ENCODE results near the gene SCT.
A peak's percentile ranks its signal among the peaks of the same experiment; 100 is the strongest.

SCT gene

GRCh38 chr11:643849-644738 is 17.1 kb upstream of the SCT start:
- no peak for DNase-seq

DNA sequence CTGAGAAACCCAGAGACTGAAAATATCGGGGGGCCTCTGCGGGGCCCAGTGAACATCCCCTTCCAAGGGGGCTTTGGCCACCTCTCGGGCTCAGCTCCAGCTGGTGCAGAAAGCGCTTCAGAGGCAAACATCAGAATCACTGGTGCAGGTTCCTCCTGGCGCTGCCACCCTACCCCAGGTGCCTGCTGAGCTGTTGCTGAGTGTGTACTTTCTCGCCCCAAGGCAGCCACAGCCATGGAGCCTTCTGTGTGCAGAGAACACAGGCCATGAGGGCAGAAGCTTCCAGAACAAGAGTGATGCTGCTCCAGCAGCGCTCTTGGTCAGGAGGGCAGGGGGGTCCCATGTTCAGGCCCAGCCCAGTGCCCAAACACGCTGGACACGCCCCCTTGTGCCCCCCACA is 16.4 kb upstream of the SCT start:
- no peak for DNase-seq

DNA sequence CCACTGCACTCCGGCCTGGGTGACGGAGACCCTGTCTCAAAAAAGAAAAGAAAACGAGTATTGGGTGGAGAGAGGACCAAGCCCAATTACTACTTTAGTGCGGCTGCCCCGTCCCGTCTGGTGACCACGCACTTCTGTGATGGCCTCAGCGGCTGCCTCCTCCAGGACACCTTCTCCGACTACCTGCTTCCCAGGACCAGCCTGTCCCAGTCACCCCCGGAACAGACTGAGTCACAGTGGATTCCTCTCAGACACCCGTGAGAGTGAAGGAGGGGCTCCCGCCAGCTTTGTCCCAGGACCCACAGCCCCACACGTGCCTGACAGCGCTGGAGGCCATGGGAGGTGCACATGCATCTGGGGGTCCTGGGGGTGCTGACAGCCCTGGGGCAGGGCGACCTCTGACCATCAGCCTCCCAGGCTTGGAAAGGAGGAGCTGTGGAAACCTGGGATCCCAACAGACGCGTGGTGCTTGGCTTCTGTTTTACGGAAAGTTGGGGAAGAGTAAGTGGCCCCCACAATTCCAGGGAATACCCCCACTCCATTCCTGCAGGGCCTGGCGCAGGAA is 14.9 kb upstream of the SCT start:
- DNase-seq: no peak

- DNase-seq: peak; percentile 31
Measured at GRCh38 chr11:640021-640706, 13.2 kb upstream of the SCT start.

GRCh38 chr11:639332-639955 is 12.5 kb upstream of the SCT start:
- DNase-seq: peak; percentile 61

- DNase-seq: peak; percentile 66
Measured at GRCh38 chr11:638631-639331, 11.8 kb upstream of the SCT start.

DNA sequence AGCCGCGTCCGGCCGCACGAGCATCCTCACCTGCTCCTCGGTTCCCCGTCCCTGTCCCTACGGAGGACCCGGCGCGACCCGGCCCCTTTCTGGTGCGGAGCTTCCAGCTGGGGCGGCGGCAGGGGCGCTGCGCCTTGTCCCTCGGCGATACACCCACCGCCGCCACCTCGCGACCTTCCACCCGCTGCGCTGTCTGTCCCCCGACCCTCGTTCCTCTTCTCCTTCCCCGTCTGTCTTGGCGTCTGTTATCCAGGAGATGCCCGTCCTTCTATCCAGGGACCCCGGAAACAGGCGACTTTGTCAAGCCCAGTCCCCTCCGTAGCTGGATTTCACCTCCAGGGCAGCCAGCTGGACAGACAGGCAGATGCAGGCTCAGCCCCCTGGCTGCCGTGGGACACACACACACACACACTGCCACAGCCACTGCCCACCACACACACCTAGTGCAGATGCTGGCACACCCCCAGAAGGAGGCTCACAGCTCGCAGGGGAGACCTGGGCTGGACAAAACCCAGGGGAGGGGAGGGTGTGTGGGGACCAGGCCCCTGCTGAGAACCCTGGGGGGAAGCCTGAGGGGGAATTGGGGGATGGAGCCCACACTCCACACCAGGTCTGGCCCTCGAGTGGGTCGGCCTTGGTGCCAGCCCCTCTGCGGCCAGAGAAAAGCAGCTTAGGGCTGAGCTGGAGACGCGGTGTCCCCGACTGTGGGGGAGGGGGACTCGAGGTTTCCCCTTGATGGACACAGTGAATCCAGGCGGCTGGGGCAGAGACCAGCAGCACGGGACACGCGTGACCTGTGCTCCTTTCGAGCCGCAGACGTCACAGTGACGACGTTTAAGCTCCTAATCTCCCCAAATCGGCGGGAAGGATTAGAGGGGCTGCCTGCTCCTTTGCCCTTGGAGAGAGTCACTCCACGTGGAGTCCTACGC is 10.9 kb upstream of the SCT start:
- peak; percentile 66 for DNase-seq

DNA sequence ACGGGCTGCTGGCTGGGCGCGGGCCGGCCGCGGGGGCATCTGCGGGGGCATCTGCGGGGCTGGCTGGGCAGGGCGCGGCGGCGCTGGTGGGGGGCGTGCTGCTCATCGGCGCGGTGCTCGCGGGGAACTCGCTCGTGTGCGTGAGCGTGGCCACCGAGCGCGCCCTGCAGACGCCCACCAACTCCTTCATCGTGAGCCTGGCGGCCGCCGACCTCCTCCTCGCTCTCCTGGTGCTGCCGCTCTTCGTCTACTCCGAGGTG is 10.3 kb upstream of the SCT start:
- no peak for DNase-seq

GRCh38 chr11:636511-637332 is 9.7 kb upstream of the SCT start, which contains the start of gene DRD4:
TSS of gene DRD4 (plus strand) at chr11:637269. CDS start at chr11:637305, 36 bp downstream.
- peak; percentile 52 for DNase-seq

DNA sequence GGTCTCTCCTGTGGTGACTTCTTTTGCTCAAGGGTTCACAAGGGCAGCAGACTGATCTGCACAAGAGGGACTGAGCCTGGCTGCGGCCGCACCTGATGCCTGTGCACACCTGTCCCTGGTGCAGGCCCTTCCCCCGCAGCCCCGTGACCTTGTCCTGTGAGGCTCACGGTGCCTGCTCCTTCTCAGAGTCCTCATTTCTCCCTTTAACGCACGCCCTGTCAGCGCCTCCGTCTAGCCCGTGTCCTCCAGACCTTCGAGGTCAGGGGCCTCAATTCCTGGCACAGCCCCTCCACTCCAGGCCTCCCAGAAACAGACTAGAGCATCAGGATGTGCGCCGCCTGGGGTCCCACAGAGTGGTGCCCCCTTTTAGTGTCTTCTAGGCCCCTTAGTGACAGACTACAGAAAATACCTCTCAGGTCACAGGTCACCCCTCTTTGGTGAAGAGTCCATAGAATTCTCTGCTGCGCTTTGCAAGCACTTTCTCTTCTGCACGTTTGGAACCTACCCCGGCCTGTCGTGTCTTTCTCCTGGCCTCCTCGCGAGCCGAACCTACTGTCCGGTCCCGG is 9.0 kb upstream of the SCT start:
- no peak for DNase-seq

DNA sequence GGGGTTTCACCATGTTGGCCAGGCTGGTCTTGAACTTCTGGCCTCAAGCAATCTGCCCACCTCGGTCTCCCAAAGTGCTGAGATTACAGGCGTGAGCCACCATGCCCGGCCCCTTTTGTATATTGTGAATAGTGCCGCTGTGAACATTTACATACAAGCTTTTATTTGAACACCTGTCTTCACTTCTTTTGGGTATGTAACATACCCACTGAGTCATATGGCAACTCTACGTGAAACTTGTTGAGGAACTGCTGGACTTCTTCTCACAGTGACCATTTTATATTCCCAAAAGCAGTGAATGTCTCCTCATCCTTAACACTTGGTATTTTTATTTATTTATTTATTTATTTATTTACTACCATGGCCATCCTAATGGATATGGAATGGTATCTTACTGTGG is 3.9 kb upstream of the SCT start:
- DNase-seq: no peak

DNA sequence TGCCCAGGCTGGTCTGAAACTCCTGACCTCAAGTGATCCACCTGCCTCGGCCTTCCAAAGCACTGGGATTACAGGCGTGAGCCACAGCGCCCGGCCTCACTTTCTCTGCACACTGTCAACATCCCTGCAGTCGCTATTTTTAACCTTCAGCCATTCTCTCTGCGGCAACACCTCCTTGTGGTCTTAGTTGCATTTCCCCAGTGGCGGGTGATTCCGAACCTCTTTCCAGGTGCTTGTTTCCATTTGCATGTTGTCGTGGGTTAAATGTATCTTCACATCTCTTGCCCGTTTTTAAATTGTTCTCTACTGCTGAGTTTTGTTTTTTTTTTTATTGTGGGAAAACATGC is 2.2 kb upstream of the SCT start:
- DNase-seq: no peak

DNA sequence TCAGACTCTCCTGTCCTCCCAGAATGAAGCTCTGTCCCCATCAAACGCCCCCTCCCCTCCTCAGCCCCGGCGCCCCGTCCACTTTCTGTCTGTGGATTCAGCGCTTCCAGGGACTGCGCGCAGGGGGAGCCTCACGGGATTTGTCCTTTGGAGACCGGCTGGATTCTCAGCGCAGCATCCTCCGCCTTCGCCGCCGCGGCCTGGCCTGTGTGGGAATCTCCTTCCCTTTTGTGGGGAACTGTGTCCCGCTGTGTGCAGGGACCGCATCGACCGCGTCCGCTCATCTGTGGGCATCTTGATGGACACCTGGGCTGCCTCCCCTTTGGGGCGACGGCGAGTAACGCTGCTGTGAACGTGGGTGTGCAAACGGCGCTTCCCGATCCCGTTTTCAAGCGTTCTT is 1.1 kb upstream of the SCT start:
- no peak for DNase-seq

- no peak for DNase-seq
Measured at GRCh38 chr11:627308-627576, 261 bp upstream of the SCT start.

DNA sequence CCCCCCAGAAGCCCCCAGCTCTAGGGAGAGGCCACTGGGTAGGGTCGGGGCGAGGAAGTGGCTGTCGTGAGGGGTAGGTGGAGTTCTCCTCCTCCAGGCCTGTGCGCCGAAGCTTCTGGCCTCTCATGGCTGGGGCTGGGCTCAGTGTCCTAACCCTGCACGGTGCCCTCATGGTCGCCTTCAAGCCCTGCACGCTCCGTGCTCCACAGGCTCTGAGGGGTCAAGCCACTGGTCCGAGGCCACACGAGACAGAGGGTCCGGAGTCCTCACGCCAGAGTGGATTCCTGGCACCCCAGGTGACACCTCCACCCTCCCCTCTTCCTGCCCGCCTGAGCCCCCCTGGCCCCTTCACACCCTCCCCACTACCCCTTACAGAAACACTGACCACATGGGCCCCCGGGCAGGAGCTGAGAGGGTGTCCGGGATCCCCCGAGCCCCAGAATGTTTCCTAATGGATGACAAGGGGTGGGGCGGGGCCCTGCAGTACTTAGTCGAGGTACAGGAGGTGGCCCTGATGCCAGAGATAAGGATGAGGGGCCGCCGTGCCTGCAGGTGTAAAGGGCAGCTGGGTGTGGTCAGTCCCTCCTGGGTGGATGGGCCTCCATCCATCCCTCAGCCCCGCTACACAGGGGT is 1.2 kb downstream of the SCT start:
- no peak for DNase-seq

GRCh38 chr11:624705-625635 is 2.0 kb downstream of the SCT start, which contains the start of gene CDHR5:
TSS of gene CDHR5 (minus strand) at chr11:624955. CDS start at chr11:624902, 53 bp downstream.
- DNase-seq: no peak

- no peak for DNase-seq
Measured at GRCh38 chr11:623999-624704, 2.8 kb downstream of the SCT start.

DNA sequence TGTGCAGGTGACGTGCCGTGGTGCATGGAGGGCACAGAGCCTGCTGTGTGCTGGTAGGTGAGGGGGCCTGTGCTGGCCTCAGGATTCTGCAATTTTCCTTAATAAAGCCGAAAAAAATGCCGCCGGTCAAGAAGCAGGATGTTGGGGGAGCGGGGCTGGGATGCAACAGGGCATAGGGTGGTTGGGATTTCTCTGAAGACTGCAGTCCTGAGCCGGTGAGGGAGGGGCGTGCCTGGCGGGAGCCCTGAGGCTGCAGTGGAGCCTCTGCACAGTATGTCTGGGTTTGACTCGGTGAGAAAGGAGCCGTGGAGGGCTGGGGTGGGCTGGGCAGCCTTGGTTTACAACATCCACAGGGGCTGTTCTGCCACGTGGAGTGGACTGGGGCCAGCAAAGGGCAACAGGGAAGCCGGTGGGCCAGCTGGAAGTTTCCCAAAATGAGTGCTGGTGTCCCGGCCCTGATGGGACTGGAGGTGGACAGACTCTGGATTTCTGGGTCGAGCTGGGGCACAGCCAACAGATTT is 3.6 kb downstream of the SCT start:
- DNase-seq: no peak
